ENCODE data around the gene SAMD1. TPM values are rescaled to one million over a fixed set of nuclear protein-coding genes. Genes with fewer than 3 reads are reported as not detected.
A peak's percentile ranks its signal among the peaks of the same experiment; 100 is the strongest.

The SAMD1 gene
- total RNA-seq, 1 experiment from 2014 or later, result 47.1 TPM

DNA sequence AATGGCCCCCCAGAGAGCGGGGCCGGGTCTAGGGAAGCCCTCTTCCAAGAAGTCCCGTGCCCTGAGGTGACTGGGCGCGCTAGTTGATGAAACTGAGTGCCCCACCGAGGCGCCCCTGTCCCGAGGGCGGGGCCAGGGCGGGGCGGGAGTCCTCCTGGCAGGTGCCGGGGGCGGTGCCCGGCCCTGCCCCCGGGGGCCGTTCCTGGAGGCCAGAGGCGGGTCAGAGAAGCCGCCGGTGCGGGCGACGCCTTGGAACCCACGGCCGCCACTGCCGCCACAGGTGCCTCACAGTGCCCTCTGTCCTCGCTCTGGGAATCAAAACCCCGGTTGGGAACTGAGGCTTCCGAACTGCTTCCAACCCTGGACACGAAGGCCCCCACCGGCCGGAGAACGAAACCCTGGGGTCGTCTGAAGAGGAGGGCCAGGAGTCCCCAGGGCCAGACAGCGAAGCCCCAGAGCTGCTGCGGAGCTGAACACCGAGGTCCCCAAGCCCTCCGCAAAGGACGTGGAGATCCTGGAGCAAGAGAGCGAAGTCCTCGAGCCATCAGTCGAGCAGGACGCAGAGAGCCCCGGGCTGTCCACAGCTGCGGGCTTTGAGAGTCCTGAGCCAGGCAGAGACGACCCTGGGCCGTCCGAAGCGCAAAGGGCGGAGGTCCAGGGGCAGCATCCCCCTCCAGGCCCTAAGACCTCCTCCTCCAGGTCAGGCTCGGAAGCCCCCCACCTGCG is 17.9 kb downstream of the SAMD1 start, which contains the start of gene MISP3:
MISP3 (plus strand) TSS at position 252 of the 726 bp plus-strand sequence. CDS start 524 bp downstream, outside the sequence.
- peaks cover 12% of the 10 kb centered on the region for H3K36me3 Mint-ChIP-seq (ENCODE audit: insufficient read depth, unreplicated experiment)
- TF ChIP-seq CTCF (IDR thresholded peaks at IDR 0.05; ENCODE audit: insufficient read depth in 1 of 2, low read depth in 1 of 2, low read length in 1 of 2, severe bottlenecking in 1 of 2, unreplicated experiment in 1 of 2), result no peak
- peak within 1 kb of the TSS; percentile 97 for H3K27ac Mint-ChIP-seq (ENCODE audit: unreplicated experiment)
- BruUV-seq (replicated peaks), result TSS peak; percentile 62
- peak within 1 kb of the TSS; percentile 84 for H3K4me3 ChIP-seq (ENCODE audit: low read depth, low read length)
- H3K9me3 Mint-ChIP-seq (ENCODE audit: unreplicated experiment), result no peaks in the 10 kb centered on the region
- no peaks in the 10 kb centered on the region for H3K4me1 ChIP-seq
- H3K9me3 ChIP-seq, result no peaks in the 10 kb centered on the region
- ChIA-PET POLR2A (interaction anchor here (0.5 kb wide), 1 partner anchor 161 kb away, joined by 3 read pairs; no protein-coding TSS in a partner anchor), CTCF (interaction anchor here (0.5 to 1.9 kb wide), 9 partner anchors 9 to 192 kb away, joined by 3 to 8 read pairs (median 3); partner anchors contain the start of genes ASF1B, DCAF15, IL27RA and PALM3)
- H3K36me3 ChIP-seq (ENCODE audit: control insufficient read depth, insufficient read depth, low read length), result no peaks in the 10 kb centered on the region
- no peaks in the 10 kb centered on the region for H3K4me1 Mint-ChIP-seq (ENCODE audit: low read depth, unreplicated experiment)
- peak within 1 kb of the TSS; percentile 100 for H3K4me3 Mint-ChIP-seq (ENCODE audit: unreplicated experiment)
- peak; percentile 55 to 73 for DNase-seq
- H3K27me3 ChIP-seq (replicated peaks; ENCODE audit: control insufficient read depth, insufficient read depth, low read length), result no peaks in the 10 kb centered on the region
- intact Hi-C loops (cut with micrococcal nuclease; ENCODE audit: unreplicated experiment), result loop anchor here (5.0 to 10.0 kb wide), 2 partner anchors 65 to 98 kb away; partner anchors contain the start of gene ASF1B
- H3K27me3 Mint-ChIP-seq (ENCODE audit: insufficient read depth, unreplicated experiment), result no peaks in the 10 kb centered on the region

DNA sequence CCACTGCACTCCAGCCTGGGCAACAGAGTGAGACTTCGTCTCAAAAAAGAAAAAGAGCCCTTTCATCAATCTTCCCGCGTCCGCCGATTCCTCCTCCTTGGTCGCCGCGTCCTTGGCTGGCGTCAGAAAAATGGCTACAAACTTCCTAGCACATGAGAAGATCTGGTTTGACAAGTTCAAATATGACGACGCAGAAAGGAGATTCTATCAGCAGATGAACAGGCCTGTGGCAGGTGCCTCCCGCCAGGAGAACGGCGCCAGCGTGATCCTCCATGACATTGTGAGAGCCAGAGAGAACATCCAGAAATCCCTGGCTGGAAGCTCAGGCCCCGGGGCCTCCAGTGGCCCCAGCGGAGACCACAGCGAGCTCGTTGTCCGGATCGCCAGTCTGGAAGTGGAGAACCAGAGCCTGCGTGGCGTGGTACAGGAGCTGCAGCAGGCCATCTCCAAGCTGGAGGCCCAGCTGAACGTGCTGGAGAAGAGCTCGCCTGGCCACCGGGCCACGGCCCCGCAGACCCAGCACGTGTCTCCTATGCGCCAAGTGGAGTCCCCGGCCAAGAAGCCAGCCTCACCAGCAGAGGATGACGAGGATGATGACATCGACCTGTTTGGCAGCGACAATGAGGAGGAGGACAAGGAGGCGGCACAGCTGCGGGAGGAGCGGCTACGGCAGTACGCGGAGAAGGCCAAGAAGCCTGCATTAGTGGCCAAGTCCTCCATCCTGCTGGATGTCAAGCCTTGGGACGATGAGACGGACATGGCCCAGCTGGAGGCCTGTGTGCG is 20.1 kb downstream of the SAMD1 start:
- H3K4me1 Mint-ChIP-seq (ENCODE audit: low read depth, unreplicated experiment), result no peaks in the 10 kb centered on the region
- H3K36me3 Mint-ChIP-seq (ENCODE audit: insufficient read depth, unreplicated experiment), result peaks cover 12% of the 10 kb centered on the region
- H3K4me3 Mint-ChIP-seq (ENCODE audit: unreplicated experiment), result no peak overlapping the region
- no peak overlapping the region for H3K4me3 ChIP-seq (ENCODE audit: low read depth, low read length)
- H3K27me3 Mint-ChIP-seq (ENCODE audit: insufficient read depth, unreplicated experiment), result no peaks in the 10 kb centered on the region
- no peaks in the 10 kb centered on the region for H3K9me3 ChIP-seq
- intact Hi-C loops (cut with micrococcal nuclease; ENCODE audit: unreplicated experiment), result loop anchor here (5.0 to 10.0 kb wide), 2 partner anchors 67 to 96 kb away; partner anchors contain the start of gene ASF1B
- no peak for DNase-seq
- BruUV-seq (replicated peaks), result no TSS peak
- H3K4me1 ChIP-seq, result no peaks in the 10 kb centered on the region
- ChIA-PET CTCF (interaction anchor here (1.4 kb wide), 1 partner anchor 39 kb away, joined by 4 read pairs; the partner anchor contains the start of gene IL27RA), POLR2A (interaction anchor here (0.6 kb wide), 1 partner anchor 91 kb away, joined by 3 read pairs; no protein-coding TSS in a partner anchor)
- no peaks in the 10 kb centered on the region for H3K36me3 ChIP-seq (ENCODE audit: control insufficient read depth, insufficient read depth, low read length)
- no peak for TF ChIP-seq CTCF (IDR thresholded peaks at IDR 0.05; ENCODE audit: insufficient read depth in 1 of 2, low read depth in 1 of 2, low read length in 1 of 2, severe bottlenecking in 1 of 2, unreplicated experiment in 1 of 2)
- H3K27me3 ChIP-seq (replicated peaks; ENCODE audit: control insufficient read depth, insufficient read depth, low read length), result no peaks in the 10 kb centered on the region
- no peaks in the 10 kb centered on the region for H3K9me3 Mint-ChIP-seq (ENCODE audit: unreplicated experiment)
- no peak overlapping the region for H3K27ac Mint-ChIP-seq (ENCODE audit: unreplicated experiment)

DNA sequence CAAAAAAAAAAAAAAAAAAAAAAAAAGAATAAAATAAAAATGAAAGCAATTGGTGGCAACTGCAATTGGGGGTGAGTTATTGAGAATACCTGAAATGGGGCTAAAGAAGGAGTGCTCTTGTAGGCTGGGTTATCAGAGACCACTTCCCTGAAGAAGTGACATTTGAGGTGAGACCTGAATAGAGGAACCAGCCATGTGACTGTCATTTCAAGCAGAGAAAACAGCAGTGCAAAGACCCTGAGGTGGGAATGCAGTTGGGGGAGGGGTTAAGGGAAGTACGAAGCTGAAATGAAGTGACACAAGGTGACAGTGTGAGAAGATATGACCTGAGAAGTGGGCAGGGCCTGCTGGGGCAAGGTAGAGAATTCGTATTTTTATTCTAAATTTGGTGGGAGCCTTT is 24.4 kb downstream of the SAMD1 start:
- no TSS peak for BruUV-seq (replicated peaks)
- Histone ChIP-seq H3K9me3 (no peaks in the 10 kb centered on the region), H3K4me1 (peaks cover 15% of the 10 kb centered on the region), H3K27me3 (replicated peaks; ENCODE audit: control insufficient read depth, insufficient read depth, low read length) (no peaks in the 10 kb centered on the region), H3K4me3 (ENCODE audit: low read depth, low read length) (no peak overlapping the region), H3K36me3 (ENCODE audit: control insufficient read depth, insufficient read depth, low read length) (no peaks in the 10 kb centered on the region)
- H3K9me3 Mint-ChIP-seq (ENCODE audit: unreplicated experiment), result no peaks in the 10 kb centered on the region
- ChIA-PET POLR2A (no interaction called here), CTCF (no interaction called here)
- no peak overlapping the region for H3K27ac Mint-ChIP-seq (ENCODE audit: unreplicated experiment)
- no peak for TF ChIP-seq CTCF (IDR thresholded peaks at IDR 0.05; ENCODE audit: insufficient read depth in 1 of 2, low read depth in 1 of 2, low read length in 1 of 2, severe bottlenecking in 1 of 2, unreplicated experiment in 1 of 2)
- peaks cover 4% of the 10 kb centered on the region for H3K36me3 Mint-ChIP-seq (ENCODE audit: insufficient read depth, unreplicated experiment)
- H3K4me1 Mint-ChIP-seq (ENCODE audit: low read depth, unreplicated experiment), result no peaks in the 10 kb centered on the region
- no peak overlapping the region for H3K4me3 Mint-ChIP-seq (ENCODE audit: unreplicated experiment)
- intact Hi-C loops (cut with micrococcal nuclease; ENCODE audit: unreplicated experiment), result no loop called here
- no peak for DNase-seq
- H3K27me3 Mint-ChIP-seq (ENCODE audit: insufficient read depth, unreplicated experiment), result no peaks in the 10 kb centered on the region
